Upper lobe of right lung (tissue), 1 donor: ENCODE data around the gene NDUFAF8. TPM values are rescaled to one million over a fixed set of nuclear protein-coding genes. Genes with fewer than 3 reads are reported as not detected.

Experiments
- ATAC-seq: fragments of 200-7000 bp; cut with Tn5 transposase; one replicate; pipeline ENCODE4 v1.9.1; 2020; ENCODE audit warnings: mild to moderate bottlenecking, moderate library complexity
- DNase-seq: peaks from one replicate; pipeline ENCODE4 v3.0.0-alpha.2; 2020
- H3K27ac ChIP-seq: fragments of 200-600 bp; one replicate; pipeline ENCODE4 v1.8.0; 2022
- H3K27me3 ChIP-seq: fragments of 200-600 bp; one replicate; pipeline ENCODE4 v1.8.0; 2022; ENCODE audit warnings: mild to moderate bottlenecking
- H3K36me3 ChIP-seq: fragments of 200-600 bp; one replicate; pipeline ENCODE4 v1.8.0; 2022
- H3K4me1 ChIP-seq: fragments of 200-600 bp; one replicate; pipeline ENCODE4 v1.8.0; 2022
- H3K4me3 ChIP-seq: fragments of 200-600 bp; one replicate; pipeline ENCODE4 v1.8.0; 2022; ENCODE audit warnings: mild to moderate bottlenecking
- H3K9me3 ChIP-seq: fragments of 200-600 bp; one replicate; pipeline ENCODE4 v1.8.0; 2022
- intact Hi-C: fragments of 100-400 bp; cut with DNase I; formaldehyde crosslinking; loops from one replicate; pipeline ENCODE4 v1.11.0; 2022
- total RNA-seq: library from RNA; stranded (reverse); fragmentation: NEBNext Ultra II Directional; extraction: Animal tissue kit (Norgen Biotek cat#: 25700); gene quantifications from one replicate; pipeline ENCODE4 v1.2.1, GENCODE V29; 2021
- TF ChIP-seq, protein P1 (sequence below): fragments of 200-600 bp; IDR thresholded peaks from one replicate; pipeline ENCODE4 v1.8.0; 2022; ENCODE audit warnings: antibody characterized with exemption
- donor health status: DM: no; HTN: yes; CAD: no; lungs with severe emphysema.

The NDUFAF8 gene
- total RNA-seq, 1 donor from 2014 or later: 32.6 TPM

DNA sequence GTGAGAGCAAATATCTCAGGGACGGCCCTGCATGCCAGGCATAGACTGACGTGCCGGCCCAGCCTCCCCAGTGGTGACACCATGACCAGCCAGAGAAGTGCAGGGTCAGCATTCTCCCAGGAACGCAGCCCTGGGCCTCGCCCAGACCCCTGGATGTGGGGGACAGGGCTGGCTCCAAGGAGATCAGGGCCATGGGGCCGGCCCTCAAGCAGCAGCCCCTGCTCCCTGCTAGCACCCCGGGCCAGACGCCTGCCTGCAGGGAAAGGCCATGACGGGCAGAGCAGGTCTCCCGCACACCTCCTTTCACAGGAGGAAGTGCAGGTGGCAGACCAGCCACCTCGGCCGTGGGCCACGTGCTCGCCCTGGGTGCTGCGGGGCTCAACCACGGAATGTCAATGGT is 9.5 kb downstream of the NDUFAF8 start:
- H3K27ac ChIP-seq: no peak overlapping the region
- H3K27me3 ChIP-seq: no peaks in the 10 kb centered on the region
- H3K9me3 ChIP-seq: no peaks in the 10 kb centered on the region
- DNase-seq: no peak
- no peak for ATAC-seq
- H3K4me3 ChIP-seq: no peak overlapping the region
- intact Hi-C loops: no loop called here
- TF ChIP-seq, protein P1, sequence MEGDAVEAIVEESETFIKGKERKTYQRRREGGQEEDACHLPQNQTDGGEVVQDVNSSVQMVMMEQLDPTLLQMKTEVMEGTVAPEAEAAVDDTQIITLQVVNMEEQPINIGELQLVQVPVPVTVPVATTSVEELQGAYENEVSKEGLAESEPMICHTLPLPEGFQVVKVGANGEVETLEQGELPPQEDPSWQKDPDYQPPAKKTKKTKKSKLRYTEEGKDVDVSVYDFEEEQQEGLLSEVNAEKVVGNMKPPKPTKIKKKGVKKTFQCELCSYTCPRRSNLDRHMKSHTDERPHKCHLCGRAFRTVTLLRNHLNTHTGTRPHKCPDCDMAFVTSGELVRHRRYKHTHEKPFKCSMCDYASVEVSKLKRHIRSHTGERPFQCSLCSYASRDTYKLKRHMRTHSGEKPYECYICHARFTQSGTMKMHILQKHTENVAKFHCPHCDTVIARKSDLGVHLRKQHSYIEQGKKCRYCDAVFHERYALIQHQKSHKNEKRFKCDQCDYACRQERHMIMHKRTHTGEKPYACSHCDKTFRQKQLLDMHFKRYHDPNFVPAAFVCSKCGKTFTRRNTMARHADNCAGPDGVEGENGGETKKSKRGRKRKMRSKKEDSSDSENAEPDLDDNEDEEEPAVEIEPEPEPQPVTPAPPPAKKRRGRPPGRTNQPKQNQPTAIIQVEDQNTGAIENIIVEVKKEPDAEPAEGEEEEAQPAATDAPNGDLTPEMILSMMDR: no peak
- no peaks in the 10 kb centered on the region for H3K4me1 ChIP-seq
- H3K36me3 ChIP-seq: peaks cover 38% of the 10 kb centered on the region

DNA sequence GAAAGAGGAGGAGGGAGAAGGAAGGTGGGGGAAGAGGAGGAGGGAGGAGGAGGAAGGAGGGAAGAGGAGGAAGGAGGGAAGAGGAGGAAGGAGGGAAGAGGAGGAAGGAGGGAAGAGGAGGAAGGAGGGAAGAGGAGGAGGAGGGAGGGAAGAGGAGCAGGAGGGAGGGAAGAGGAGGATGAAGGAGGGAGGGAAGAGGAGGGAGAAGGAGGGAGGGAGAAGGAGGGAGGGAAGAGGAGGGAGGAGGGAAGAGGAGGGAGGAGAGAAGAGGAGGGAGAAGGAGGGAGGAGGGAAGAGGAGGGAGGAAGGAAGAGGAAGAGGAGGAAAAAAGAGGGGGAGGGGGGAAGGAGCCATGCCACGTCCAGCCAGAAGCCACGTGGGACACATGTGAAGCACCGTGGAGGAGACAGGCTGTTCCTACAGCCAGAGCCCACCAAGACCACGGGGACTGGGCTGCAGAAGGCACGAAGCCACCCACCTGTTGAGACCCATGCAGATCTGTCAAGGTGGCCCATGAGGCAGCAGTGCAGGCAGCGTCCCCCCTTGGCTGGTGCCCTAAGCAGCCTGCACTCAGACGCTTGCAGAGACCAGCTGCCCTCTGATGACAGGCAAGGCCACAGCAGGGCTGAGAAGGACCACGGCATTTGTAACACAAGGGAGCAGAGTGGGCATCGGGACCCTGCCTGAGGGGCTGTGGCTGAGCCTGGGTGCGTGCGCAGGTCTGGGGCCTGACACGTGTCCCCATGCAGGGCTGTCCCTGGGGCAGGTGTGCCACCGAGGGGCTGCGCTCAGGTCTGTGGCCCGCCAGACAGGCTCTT is 10.3 kb downstream of the NDUFAF8 start:
- ATAC-seq (peak; percentile 49), DNase-seq (no peak)
- H3K9me3 ChIP-seq: no peaks in the 10 kb centered on the region
- no peak overlapping the region for H3K27ac ChIP-seq
- no peaks in the 10 kb centered on the region for H3K27me3 ChIP-seq
- H3K36me3 ChIP-seq: peaks cover 38% of the 10 kb centered on the region
- intact Hi-C loops: loop anchor here (10.0 kb wide), 2 partner anchors 235 to 335 kb away; no protein-coding TSS in a partner anchor
- TF ChIP-seq, protein P1: no peak
- no peak overlapping the region for H3K4me3 ChIP-seq
- peaks cover 4% of the 10 kb centered on the region for H3K4me1 ChIP-seq

DNA sequence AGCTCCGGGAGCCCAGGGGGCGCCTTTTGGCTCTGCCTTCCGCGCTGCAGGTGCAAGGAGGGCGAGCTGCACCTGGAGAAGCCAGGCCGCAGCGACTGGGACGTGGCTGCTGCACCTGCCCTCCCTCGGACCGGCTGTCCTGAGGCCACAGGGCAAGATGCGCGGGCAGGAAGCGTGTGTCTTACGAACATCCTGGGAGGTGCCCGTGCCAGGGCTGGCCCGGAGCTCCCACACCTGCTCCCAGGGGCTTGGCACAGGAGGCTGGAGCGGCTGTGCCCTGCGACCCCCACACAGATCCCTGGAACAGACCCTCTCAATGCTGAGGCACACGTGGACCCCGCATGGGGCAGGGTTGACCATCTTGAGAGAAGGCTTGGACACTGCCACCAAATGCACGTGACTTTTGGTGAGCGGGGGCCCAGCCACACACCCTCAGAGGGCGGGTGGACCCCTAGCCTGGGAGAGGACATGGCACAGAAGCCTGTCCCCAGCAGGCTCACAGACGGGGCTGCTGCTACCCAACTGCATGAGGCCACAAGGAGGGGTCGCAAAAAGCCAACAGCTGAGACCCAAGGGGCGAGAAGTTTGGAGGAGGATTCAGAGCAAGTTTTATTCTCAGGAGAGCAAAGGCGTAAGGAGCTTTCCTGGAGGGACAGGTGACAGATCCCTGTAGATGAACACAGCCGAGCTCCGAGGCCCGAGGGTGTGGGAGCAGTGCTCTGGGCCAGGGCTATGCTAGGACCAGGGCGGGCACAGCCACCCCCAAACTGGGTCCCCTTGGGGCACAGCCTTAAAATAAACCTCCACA is 11.4 kb downstream of the NDUFAF8 start:
- peaks cover 13% of the 10 kb centered on the region for H3K4me1 ChIP-seq
- peaks cover 34% of the 10 kb centered on the region for H3K36me3 ChIP-seq
- no peaks in the 10 kb centered on the region for H3K9me3 ChIP-seq
- no peak for ATAC-seq
- DNase-seq: no peak
- TF ChIP-seq, protein P1: no peak
- H3K27ac ChIP-seq: no peak overlapping the region
- H3K4me3 ChIP-seq: no peak overlapping the region
- intact Hi-C loops: loop anchor here (10.0 kb wide), 2 partner anchors 234 to 334 kb away; no protein-coding TSS in a partner anchor
- no peaks in the 10 kb centered on the region for H3K27me3 ChIP-seq

DNA sequence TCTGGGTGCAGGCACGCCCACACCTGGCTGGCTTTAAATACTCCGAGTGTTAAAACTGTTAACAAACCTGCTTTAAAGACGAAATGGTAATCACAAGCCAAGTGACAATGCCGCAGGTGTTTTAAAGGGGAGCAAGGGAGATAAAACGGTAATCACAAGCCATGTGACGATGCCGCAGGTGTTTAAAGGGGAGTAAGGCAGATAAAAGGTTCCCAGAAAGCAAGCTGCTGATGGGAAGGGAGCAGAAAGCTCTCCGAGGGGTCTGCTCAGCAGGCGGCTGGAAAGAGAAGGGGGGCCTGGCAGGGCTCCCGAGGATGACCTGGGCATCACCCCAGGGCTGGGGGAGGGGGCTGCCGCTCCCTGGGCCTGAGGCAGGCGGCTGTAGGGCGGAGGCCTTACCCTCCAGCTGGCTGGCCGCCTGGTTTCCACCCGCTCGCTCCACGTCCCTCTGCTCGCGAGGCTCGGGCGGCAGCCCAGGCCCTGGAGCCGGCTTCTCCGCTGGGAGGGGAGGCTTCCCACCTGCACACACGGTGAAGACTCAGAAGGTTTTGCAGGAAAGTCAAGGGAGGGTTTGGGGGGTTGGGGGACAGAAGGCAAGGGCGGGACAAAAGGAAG is 12.1 kb downstream of the NDUFAF8 start:
- Histone ChIP-seq H3K4me1 (peaks cover 14% of the 10 kb centered on the region), H3K4me3 (no peak overlapping the region), H3K27ac (no peak overlapping the region), H3K9me3 (no peaks in the 10 kb centered on the region), H3K27me3 (no peaks in the 10 kb centered on the region), H3K36me3 (peaks cover 33% of the 10 kb centered on the region)
- DNase-seq: no peak
- TF ChIP-seq, protein P1: no peak
- intact Hi-C loops: loop anchor here (10.0 kb wide), 2 partner anchors 234 to 334 kb away; no protein-coding TSS in a partner anchor
- no peak for ATAC-seq

DNA sequence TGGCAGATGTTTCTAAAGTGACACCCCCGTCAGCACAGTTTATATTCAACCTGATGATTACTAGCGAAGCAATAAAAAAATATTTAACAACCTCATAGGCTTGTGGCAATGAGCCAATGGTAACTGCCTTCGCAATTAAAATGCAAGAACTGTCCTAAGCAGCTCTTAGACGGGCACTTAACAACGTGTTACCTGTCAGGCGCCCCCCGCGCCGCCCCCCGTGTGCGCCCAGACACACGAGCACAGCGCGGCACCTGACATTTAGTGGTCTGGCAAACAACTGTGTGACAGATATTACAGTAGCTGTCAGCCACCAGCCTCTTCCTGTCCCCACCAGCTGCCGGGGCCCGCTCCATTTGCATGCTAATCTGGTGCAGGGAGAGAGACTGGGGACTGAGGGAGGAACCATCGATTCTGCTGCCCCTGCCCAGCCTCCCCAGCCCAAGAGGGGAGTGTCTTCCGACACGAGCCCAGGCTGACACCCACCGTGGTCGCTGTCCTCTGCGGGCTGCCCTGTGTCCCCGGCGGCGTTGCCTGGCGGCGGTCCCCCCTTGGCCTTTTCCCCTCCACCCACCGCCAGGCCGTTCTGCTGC is 12.7 kb downstream of the NDUFAF8 start:
- intact Hi-C loops: loop anchor here (10.0 kb wide), 2 partner anchors 233 to 333 kb away; no protein-coding TSS in a partner anchor
- Histone ChIP-seq H3K4me1 (peaks cover 14% of the 10 kb centered on the region), H3K4me3 (no peak overlapping the region)

More for the DNA sequence above, 12.7 kb downstream of the NDUFAF8 start:
- H3K27ac ChIP-seq: no peak overlapping the region
- TF ChIP-seq, protein P1: no peak
- no peak for DNase-seq
- peaks cover 33% of the 10 kb centered on the region for H3K36me3 ChIP-seq
- no peaks in the 10 kb centered on the region for H3K9me3 ChIP-seq
- no peak for ATAC-seq
- no peaks in the 10 kb centered on the region for H3K27me3 ChIP-seq
